Upper lobe of left lung (tissue), 4 donors: ENCODE results near the gene CLSTN2.

Experiments
- POLR2A ChIP-seq, 4 donors: fragments of 450-650 bp; IDR thresholded peaks; one replicate each; pipeline ENCODE4 v1.5.1; 2016 to 2017; ENCODE audit warnings: antibody characterized with exemption in 4 of 4, mild to moderate bottlenecking in 2 of 4
- TF ChIP-seq, protein P1 (sequence below), 6 experiments: fragments of 450-650 bp in 4 of 6; fragments of 200-600 bp in 2 of 6; sonication (generic) in 2 of 6; IDR thresholded peaks; one replicate each; pipeline ENCODE4 v1.5.1; 2016 to 2019; ENCODE audit warnings: antibody characterized with exemption in 6 of 6

DNA sequence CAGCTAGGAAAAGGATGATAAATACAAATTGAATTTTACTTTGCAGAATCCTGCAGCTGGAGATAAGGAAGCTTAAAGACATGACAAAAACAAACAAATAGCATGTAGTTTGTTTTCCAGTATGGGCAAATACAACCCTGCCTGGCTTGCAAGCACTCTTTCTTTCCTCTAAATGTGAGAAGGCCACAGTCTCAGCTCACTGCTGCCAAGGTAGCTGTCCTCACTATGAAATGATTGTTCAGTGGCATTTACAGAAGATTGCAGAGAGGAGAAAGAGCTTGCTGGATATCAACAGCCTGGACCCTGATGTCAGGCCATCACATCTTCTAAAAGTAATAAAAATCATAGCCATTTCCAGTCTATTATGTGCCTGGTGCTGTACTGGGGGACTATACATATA lies 262.0 kb downstream of the CLSTN2 start:
- TF ChIP-seq, protein P1, sequence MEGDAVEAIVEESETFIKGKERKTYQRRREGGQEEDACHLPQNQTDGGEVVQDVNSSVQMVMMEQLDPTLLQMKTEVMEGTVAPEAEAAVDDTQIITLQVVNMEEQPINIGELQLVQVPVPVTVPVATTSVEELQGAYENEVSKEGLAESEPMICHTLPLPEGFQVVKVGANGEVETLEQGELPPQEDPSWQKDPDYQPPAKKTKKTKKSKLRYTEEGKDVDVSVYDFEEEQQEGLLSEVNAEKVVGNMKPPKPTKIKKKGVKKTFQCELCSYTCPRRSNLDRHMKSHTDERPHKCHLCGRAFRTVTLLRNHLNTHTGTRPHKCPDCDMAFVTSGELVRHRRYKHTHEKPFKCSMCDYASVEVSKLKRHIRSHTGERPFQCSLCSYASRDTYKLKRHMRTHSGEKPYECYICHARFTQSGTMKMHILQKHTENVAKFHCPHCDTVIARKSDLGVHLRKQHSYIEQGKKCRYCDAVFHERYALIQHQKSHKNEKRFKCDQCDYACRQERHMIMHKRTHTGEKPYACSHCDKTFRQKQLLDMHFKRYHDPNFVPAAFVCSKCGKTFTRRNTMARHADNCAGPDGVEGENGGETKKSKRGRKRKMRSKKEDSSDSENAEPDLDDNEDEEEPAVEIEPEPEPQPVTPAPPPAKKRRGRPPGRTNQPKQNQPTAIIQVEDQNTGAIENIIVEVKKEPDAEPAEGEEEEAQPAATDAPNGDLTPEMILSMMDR (IDR thresholded peaks at IDR 0.05): no peak
- TF ChIP-seq POLR2A (IDR thresholded peaks at IDR 0.05): no peak
